GM12801 (cell line): ENCODE measurements around the gene MAX.

ENCODE experiments used
- CTCF ChIP-seq: IDR thresholded peaks from one replicate; pipeline ENCODE4 v1.5.1; 2011; ENCODE audit warnings: control low read depth; ENCODE audit not compliant: insufficient read length; ENCODE audit errors: extremely low read depth

The MAX gene

DNA sequence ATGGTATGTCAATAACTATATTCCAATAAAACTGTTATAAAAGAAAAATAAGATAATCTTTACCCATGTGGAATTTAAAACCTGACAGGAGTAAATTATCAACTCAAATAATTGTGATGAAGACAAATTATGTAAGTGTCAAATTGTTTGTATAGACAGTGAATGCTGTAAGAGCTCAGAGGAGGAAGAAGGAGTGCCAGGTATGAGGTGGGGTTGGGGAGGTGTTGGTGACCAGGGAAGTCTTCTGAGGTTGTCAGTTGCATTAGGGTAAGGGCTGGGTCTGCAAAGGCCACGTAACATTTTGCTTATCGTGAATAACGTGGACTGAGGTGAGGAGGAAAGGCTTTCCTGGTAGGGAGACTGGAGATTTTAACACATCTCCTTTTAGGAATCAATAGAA, 2.5 kb upstream of the MAX start:
- TF ChIP-seq CTCF = no peak

GRCh38 chr14:65103150-65103760, 938 bp upstream of the MAX start:
- TF ChIP-seq CTCF = no peak

- no peak for TF ChIP-seq CTCF
These were observed 481 bp downstream of the MAX start for GRCh38 chr14:65101631-65102440.

GRCh38 chr14:65100922-65101541, 1.3 kb downstream of the MAX start:
- no peak for TF ChIP-seq CTCF

GRCh38 chr14:65098586-65098985, 3.7 kb downstream of the MAX start:
- no peak for TF ChIP-seq CTCF

DNA sequence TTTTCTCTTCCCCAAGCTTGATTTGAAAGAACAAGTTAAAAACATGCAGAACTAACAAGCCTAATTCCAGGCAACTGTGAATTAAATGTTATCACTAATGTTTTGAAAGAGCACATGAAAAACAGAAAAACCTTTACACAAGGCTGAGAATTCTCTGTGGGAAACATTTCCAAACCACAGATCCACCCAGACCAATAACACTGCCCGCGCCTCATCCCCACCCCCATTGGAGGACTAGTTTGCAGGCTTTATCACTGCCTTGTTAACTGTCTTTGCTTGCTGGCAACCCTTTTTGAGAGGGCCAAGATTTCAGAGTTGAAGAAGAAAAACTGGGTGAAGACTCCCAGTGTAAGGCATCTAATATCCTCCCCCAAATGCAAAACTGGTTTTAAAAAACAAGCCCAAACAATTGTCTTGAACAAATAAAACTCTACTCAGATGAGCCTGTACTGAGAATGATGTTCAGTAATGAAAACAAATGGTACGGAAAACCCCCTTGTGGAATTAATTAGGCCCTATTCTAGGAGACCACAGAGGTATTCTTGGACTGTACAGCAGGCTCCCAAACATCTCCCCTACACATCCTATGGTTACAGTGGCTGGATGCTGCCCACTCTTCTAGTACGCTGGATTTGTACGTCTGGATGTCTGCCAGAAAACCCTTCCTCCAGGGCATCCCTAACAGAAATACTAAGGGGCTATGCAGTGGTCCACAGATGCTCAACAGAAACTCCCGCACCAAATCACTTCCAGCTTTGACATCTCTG, 5.8 kb downstream of the MAX start:
- no peak for TF ChIP-seq CTCF

- TF ChIP-seq CTCF = no peak
These were observed 6.6 kb downstream of the MAX start for GRCh38 chr14:65095633-65096205.
